KOPT-K1 (cell line): ENCODE measurements around the gene CXCL11.
"Not testable (repeated sequence)": the region's sequence is repeated elsewhere in the genome, so short reads cannot be mapped to it uniquely, and the experiment has no call there.

Source experiments
- H3K27ac ChIP-seq: fragments of 200-600 bp; sonication (generic); 2 replicates; pipeline ENCODE4 v1.5.1; 2016; ENCODE audit warnings: antibody characterized with exemption, mild to moderate bottlenecking, low read depth, low read length; ENCODE audit not compliant: poor library complexity, severe bottlenecking
- H3K36me3 ChIP-seq: fragments of 200-600 bp; sonication (generic); 2 replicates; pipeline ENCODE4 v1.5.1; 2017; ENCODE audit warnings: antibody characterized with exemption, mild to moderate bottlenecking, low read length, moderate library complexity; ENCODE audit not compliant: insufficient read depth
- H3K9me3 ChIP-seq: fragments of 200-600 bp; sonication (generic); 2 replicates; pipeline ENCODE4 v1.5.1; 2017; ENCODE audit warnings: antibody characterized with exemption, low read length, mild to moderate bottlenecking; ENCODE audit not compliant: insufficient read depth, poor library complexity, severe bottlenecking

Gene CXCL11

DNA sequence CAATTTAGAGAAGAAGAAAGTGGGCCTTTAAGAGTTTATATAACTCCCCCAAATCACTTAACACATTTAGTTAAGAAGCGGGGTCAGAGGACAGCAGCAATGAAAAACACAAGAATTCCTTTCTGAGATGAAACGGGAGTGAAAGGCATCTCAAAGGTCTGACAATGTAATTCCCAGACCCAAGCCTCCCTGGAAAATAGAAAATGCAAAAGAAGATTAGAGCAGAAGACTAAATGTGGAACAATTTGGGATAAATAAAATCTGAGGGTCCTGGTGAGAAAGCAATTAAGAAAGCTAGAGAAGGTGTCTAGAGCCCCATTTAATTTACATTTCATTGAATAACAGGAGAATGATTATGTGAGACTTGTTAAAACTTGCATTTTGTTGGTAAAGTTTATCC lies 19.6 kb upstream of the CXCL11 start:
- Histone ChIP-seq H3K9me3 (no peaks in the 10 kb centered on the region), H3K36me3 (no peaks in the 10 kb centered on the region), H3K27ac (no peak overlapping the region)

DNA sequence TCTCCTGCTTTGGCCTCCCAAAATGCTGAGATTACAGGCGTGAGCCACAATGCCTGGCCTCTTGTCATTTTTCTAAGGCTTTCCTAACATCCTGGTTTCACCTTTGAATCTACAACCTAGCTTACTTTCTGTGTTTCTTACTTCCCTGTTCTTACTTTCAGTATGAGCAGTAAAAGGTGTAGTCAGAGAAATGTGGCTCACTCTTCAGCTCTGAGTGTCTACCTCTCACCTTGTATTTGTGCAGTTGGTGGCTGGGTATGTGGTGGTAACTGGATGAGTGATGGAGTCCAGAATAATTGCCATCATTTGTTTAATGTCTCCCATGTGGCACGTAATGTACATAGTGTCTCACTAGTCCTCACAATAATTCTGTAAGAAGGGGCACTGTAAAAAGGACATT lies 19.1 kb upstream of the CXCL11 start:
- no peaks in the 10 kb centered on the region for H3K36me3 ChIP-seq
- H3K9me3 ChIP-seq: no peaks in the 10 kb centered on the region
- no peak overlapping the region for H3K27ac ChIP-seq

DNA sequence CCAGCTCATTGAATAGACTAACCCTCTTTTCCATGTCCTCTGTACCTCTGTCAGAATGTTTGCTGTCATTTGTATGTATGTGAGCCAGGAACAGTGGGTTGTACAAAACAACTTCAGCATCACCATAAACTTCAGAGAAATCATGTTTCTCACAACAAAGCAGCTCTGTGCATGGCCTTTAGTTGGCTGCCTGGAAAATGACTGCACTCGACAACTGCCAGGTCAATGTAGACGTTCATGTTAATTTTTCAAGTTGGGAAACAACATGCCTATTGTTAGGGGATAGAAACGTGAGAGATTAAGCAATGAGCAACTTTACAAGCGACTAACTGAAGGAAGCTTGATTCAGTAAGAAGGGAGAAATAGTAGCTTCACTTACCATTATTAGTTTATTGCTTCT lies 17.9 kb upstream of the CXCL11 start:
- H3K27ac ChIP-seq: no peak overlapping the region
- no peaks in the 10 kb centered on the region for H3K36me3 ChIP-seq
- H3K9me3 ChIP-seq: no peaks in the 10 kb centered on the region

DNA sequence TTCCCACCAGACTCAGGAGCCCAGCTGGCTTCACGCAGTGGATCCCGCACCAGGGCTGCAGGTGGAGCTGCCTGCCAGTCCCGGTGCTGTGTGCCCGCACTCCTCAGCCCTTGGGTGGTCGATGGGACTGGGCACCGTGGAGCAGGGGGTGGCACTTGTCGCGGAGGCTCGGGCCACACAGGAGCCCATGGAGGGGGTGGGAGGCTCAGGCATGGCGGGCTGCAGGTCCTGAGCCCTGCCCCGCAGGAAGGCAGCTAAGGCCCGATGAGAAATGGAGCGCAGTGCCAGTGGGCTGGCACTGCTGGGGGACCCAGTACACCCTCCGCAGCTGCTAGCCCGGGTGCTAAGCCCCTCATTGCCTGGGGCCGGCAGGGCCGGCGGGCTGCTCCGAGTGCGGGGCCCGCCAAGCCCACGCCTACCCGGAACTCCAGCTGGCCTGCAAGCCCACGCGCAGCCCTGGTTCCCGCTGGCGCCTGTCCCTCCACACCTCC lies 14.7 kb upstream of the CXCL11 start:
- not testable (repeated sequence) for H3K9me3 ChIP-seq, H3K36me3 ChIP-seq, H3K27ac ChIP-seq

DNA sequence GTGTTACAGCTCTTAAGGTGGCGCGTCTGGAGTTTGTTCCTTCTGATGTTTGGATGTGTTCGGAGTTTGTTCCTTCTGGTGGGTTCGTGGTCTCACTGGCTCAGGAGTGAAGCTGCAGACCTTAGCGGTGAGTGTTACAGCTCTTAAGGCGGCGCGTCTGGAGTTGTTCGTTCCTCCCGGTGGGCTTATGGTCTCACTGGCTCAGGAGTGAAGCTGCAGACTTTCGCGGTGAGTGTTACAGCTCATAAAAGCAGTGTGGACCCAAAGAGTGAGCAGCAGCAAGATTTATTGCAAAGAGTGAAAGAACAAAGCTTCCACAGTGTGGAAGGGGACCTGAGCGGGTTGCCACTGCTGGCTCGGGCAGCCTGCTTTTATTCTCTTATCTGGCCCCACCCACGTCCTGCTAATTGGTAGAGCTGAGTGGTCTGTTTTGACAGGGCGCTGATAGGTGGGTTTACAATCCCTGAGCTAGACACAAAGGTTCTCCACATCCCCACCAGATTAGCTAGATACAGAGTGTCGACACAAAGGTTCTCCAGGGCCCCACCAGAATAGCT lies 14.1 kb upstream of the CXCL11 start:
- not testable (repeated sequence) for H3K9me3 ChIP-seq, H3K36me3 ChIP-seq, H3K27ac ChIP-seq

DNA sequence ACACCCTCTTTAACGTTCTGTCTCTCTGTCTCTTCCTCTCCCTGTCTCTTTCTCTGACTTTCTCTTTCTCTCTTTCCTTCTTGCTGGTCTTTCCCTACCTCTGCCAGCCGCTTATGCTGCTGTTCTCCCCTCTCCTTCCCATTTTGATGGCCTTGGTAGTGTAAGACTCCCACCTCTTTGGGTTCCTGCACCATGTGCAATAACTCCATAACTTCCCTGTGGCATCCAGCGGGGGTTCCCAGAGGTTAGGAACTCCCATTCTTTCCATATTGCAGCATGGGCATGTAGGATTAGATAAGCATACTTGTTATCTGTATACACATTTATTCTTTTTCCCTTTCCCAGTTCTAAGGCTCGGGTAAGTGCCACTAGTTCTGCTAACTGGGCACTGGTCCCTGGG lies 8.8 kb upstream of the CXCL11 start:
- H3K9me3 ChIP-seq, H3K27ac ChIP-seq, H3K36me3 ChIP-seq: not testable (repeated sequence)

DNA sequence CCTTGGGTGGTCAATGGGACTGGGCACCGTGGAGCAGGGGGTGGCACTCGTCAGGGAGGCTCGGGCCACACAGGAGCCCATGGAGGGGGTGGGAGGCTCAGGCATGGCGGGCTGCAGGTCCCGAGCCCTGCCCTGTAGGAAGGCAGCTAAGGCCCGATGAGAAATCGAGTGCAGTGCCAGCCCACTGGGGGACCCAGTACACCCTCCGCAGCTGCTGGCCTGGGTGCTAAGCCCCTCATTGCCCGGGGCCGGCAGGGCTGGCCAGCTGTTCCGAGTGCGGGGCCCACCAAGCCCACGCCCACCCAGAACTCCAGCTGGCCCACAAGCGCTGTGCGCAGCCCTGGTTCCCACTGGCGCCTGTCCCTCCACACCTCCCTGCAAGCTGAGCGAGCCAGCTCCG lies 7.4 kb upstream of the CXCL11 start:
- not testable (repeated sequence) for H3K27ac ChIP-seq, H3K9me3 ChIP-seq, H3K36me3 ChIP-seq

DNA sequence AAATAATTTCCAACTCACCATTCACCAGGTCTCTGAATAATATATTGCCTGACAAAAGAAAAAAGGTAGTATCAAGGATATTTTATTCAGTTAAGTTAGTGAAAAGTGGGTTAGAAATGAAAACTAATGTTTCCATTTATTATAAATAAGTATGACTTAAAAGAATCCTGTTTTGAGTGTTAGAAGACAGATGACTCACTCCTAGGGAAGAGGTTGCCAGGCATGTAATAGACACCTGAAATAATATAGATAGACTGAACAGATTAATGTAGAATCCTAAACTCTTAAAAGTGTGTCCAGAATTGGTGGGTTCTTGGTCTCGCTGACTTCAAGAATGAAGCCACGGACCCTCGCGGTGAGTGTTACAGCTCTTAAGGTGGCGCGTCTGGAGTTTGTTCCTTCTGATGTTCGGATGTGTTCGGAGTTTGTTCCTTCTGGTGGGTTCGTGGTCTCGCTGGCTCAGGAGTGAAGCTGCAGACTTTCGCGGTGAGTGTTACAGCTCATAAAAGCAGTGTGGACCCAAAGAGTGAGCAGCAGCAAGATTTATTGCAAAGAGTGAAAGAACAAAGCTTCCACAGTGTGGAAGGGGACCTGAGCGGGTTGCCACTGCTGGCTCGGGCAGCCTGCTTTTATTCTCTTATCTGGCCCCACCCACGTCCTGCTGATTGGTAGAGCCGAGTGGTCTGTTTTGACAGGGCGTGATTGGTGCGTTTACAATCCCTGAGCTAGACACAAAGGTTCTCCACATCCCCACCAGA lies 6.5 kb upstream of the CXCL11 start:
- H3K9me3 ChIP-seq, H3K27ac ChIP-seq, H3K36me3 ChIP-seq: not testable (repeated sequence)

DNA sequence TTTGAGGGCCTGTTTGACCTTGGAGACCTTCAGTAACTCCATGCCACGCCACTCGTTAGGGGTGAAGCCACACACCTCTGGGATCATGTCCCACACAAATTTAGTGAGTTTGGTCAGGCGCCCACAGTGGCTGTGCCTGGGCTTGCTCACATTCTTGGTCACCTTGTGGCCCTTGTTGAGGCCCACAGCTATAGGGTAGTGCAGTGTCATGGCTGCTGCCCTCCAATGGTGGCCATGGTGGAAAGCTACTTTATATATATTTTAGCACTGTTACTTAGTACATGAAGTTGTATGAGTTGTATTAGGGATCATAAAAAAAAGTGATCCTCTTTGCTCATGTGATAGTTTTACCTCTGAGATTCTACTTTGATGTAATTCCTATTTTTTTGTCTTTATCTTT lies 985 bp upstream of the CXCL11 start:
- H3K36me3 ChIP-seq: no peaks in the 10 kb centered on the region
- no peak overlapping the region for H3K27ac ChIP-seq
- no peaks in the 10 kb centered on the region for H3K9me3 ChIP-seq

DNA sequence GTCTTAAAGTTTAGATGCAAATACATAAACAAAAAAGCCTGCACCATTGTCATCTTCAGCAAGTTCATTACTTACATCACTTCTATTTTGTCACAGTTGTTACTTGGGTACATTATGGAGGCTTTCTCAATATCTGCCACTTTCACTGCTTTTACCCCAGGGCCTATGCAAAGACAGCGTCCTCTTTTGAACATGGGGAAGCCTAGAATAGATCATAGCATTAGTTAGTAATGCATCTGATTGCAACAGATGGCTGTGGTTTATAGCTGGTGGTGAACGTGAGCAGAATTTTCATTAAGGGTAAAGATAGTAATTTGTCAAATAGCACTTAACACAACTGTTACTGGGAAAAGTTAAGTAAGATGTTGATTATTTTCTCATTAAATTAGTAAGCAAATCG lies 729 bp downstream of the CXCL11 start:
- H3K9me3 ChIP-seq: no peaks in the 10 kb centered on the region
- H3K27ac ChIP-seq: no peak overlapping the region

DNA sequence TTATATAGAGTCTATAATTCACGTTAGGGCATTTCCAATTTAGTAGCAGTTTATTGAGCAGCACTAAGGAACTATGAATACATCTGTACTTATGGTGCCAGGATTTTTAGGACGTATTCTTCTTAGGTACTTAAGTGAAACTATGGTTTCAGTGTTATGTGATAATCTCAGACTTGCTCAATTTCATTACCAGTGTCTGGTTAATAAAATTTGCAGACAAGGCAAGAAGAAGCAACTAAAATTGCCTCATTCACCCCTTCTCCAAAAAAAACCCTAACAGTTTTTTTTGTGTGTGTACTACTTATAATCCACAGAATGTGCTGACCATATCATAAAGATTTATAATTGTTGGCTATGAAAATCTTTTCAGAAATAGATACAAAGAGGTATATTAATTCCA lies 6.6 kb downstream of the CXCL11 start:
- Histone ChIP-seq H3K27ac (no peak overlapping the region), H3K36me3 (no peaks in the 10 kb centered on the region), H3K9me3 (no peaks in the 10 kb centered on the region)

More for the DNA sequence above, 729 bp downstream of the CXCL11 start:
- H3K36me3 ChIP-seq: no peaks in the 10 kb centered on the region

DNA sequence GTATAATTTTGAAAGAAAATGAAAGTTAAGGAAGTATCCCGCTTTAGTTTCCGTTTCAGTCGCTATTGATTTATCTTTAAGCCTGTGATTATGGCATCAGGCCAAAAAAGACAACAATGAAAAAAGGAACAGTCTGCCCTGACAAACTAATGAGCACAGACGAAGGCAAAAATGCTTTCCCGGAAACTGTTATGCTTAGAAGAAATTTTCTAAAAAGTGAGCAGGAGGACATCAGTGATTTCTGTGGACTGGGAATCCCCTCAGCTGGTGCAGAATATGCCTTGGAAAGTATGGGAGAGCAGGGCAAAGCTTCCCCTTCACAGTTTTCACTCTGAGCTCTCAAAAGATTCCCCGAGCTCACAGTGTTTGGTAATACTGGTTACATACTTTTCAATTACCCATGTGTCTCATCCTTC lies 7.5 kb downstream of the CXCL11 start:
- H3K27ac ChIP-seq: no peak overlapping the region
- no peaks in the 10 kb centered on the region for H3K36me3 ChIP-seq
- no peaks in the 10 kb centered on the region for H3K9me3 ChIP-seq

DNA sequence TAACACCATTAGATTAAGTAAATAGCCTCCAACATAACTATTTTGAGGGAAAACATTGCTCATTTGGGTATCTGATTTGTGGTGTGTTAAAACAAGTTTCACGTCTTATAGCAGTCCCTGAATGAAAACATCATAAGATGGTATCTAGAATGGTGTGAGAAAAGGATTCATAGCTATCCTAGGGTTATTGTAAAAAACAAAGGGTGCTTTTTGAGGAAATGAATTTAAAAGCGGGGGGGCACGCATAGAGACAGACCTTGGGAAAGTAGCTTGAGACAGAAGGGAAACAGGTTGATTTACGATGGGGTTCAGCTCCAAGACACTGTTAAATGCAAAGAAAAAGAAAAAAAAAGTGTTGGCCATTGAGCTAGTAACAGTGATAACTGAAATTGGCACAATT lies 11.8 kb downstream of the CXCL11 start:
- Histone ChIP-seq H3K27ac (no peak overlapping the region), H3K9me3 (no peaks in the 10 kb centered on the region), H3K36me3 (no peaks in the 10 kb centered on the region)

DNA sequence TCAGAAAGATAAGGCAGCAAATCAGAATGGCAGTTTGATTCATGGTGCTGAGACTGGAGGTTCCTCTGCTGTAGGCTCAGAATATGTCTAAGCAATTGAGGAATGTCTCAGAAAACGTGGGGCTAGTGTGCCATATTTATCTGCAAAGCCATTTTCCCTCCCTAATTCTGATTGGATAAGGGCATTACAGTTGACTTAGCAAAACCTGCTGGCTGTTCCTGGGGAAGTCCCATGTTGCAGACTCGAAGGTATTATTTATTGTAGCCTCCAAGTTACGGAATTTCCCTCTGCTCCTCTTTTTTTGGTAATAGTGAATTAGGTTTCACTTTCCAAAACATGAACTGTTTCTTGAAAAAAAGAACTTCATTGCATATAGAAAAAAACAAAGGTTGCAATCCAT lies 12.5 kb downstream of the CXCL11 start, which contains the start of gene CXCL10:
Gene CXCL10 (minus strand): TSS at position 109 of the 400 bp plus-strand sequence. CDS start 66 bp downstream, at position 43.
- Histone ChIP-seq H3K9me3 (no peaks in the 10 kb centered on the region), H3K27ac (no peak within 1 kb of the TSS)

DNA sequence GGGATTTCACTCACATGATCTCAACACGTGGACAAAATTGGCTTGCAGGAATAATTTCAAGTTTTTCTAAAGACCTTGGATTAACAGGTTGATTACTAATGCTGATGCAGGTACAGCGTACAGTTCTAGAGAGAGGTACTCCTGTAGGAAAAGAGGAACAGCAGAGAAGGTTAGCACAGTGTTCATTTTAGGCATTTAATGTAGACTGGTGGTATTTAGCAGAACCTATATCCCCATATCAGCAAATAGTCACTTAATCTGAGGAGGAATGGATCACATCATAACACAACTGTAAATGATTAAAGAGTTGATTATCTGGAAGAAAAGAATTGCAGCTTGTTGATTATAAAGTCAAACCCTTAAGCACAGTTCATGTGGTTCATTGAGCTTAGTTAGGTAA lies 13.2 kb downstream of the CXCL11 start:
- no peaks in the 10 kb centered on the region for H3K9me3 ChIP-seq
- H3K36me3 ChIP-seq: no peaks in the 10 kb centered on the region
- H3K27ac ChIP-seq: no peak overlapping the region

More for the DNA sequence above, 12.5 kb downstream of the CXCL11 start, which contains the start of gene CXCL10:
- no peaks in the 10 kb centered on the region for H3K36me3 ChIP-seq

DNA sequence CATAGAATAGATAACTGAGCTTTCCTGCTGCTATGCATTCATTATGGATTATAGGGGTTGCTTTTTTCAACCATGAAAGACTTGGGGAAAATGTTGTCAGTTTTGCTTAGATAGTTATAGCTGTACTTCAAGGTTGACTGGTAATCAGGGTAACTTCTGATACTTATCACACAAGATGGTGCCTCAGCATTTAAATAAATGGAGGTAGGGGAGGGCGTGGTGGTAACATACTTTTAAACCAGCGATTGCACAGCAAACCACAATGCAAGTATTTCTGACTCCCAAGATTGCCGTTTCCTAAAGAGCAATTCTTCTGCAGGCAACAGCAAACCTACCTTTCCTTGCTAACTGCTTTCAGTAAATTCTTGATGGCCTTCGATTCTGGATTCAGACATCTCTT lies 13.8 kb downstream of the CXCL11 start:
- no peak overlapping the region for H3K27ac ChIP-seq
- no peaks in the 10 kb centered on the region for H3K36me3 ChIP-seq
- H3K9me3 ChIP-seq: no peaks in the 10 kb centered on the region
